ENCODE results near the gene LRRC23.
A peak's percentile ranks its signal among the peaks of the same experiment; 100 is the strongest.

The LRRC23 gene

DNA sequence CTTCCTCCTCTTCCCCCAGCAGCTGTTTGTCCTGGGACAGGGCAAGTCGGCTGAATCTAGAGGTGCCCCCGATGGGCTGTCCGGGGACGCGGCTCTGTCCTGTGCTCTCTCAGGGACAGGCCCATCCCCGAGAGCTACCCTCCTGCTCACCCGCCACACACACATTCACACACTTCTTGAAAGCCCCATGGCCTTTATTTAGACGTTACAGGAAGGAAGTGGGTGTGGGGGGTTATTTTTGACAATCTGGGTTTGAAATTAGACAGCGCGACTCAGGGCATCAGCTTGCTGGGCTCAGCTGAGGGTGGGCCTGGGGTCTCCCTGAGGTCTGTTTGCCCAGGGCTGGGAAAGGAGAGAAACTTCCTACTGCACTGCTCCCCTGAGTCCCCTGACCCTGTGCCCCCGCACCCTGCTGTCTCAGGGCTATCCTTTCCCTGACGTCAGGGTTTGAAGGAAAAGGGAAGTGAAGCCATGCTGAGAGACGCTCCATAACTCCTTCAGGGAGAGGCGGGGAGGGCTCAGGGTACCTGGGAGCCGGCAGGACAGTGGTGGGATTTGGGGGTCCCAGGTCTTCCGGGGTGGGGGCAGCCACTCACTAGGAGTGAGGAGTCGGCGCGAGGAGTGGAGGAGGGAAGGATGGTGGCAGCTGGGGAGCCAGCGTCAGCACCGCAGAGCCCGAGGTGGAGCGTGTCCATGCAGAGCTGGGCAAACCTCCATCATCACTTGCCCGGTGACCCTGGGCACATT lies 54.6 kb downstream of the LRRC23 start:
- no peak for DNase-seq

DNA sequence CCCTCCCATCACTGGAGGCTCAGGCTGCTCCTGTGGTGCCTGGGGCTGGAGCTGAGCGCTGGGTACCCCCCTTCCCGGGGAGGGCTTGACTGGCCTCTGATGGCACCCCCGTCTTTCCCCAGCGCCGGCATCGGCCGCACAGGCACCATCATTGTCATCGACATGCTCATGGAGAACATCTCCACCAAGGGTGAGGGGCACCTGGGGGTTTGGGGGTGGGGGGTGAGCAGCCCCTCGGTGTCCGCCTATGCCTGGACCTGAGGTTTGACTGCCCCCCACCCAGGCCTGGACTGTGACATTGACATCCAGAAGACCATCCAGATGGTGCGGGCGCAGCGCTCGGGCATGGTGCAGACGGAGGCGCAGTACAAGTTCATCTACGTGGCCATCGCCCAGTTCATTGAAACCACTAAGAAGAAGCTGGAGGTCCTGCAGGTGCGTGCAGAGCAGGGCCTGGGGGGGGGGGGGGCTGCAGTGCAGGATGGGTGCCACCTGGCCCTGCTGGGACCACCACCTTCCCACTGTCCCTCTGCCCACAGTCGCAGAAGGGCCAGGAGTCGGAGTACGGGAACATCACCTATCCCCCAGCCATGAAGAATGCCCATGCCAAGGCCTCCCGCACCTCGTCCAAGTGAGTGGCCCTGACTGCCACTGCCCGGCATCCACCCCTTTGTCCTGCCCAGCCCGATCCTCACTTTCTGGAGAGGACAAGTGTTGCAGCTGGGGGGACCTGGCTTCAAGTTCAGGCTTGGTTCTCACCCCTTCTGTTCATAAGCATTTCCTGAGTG lies 55.4 kb downstream of the LRRC23 start:
- DNase-seq: no peak

DNA sequence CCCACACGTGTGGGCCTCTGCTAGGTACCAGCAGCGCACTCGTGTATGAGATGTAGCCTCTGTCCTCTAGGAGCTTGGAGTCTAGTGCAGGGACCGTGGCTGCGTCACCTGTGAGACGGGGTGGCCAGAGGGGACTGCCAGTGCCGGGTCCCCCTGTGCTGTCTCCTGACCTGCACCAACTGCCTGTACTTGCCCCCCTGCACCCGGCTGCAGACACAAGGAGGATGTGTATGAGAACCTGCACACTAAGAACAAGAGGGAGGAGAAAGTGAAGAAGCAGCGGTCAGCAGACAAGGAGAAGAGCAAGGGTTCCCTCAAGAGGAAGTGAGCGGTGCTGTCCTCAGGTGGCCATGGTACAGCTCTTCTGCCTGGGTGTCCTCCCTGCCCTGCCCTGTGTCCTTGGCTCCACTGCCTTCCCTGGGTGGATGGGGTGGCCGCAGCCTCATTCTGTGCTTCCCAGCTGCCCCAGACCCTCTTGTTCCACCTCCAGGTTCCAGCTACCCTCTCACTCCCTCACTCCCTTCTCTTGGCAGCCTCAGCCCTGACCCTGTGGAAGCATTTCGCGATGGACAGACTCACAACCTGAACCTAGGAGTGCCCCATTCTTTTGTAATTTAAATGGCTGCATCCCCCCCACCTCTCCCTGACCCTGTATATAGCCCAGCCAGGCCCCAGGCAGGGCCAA lies 56.1 kb downstream of the LRRC23 start:
- no peak for DNase-seq

DNA sequence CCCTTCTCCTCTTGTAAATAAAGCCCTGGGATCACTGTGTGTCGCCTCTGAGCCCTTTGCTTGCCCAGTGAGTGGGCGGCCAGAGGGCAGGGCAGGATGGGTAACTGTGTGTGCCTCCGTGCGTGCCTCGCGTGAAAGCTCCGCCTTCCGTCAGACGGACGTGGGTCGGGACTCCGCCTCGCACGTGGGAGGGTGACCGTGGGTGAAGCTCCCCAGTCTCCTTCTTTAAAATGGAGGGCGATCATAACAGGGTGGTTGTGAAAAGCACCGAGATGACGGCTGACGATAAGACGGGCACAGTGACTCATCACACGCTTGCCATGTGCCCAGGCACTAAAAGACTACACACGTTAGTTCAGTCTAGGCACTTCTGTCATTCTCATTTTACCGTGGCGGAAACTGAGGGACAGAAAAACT lies 56.7 kb downstream of the LRRC23 start:
- no peak for DNase-seq

DNA sequence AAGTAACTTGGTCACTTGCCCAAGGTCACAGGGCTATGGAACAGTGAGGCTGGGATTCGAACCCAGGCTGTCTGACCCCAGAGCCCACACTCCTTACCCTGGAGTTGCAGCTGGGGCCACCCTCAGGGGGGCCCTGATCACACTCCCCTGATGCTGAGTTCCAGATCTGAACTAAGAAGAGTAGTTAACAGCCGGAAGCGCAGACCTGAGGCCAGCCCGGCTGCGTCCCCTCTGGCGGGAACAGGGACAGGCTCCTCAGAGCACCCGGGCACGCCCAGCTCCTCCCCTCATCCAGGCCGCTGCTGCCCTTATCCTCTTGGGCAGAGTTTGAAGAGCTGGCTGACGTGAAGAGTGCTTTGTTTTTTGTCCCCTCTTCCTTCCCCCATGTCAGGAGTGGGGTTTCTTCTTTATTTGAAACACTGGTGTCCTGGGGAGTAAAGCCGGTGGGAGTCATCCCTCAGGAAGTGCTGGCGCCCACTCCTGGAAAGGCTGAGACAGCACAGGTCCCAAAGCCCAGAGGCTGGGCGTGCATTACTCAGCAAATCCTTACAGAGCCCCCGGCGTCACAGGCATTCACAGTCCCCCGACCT lies 57.2 kb downstream of the LRRC23 start:
- peak; percentile 78 for DNase-seq

DNA sequence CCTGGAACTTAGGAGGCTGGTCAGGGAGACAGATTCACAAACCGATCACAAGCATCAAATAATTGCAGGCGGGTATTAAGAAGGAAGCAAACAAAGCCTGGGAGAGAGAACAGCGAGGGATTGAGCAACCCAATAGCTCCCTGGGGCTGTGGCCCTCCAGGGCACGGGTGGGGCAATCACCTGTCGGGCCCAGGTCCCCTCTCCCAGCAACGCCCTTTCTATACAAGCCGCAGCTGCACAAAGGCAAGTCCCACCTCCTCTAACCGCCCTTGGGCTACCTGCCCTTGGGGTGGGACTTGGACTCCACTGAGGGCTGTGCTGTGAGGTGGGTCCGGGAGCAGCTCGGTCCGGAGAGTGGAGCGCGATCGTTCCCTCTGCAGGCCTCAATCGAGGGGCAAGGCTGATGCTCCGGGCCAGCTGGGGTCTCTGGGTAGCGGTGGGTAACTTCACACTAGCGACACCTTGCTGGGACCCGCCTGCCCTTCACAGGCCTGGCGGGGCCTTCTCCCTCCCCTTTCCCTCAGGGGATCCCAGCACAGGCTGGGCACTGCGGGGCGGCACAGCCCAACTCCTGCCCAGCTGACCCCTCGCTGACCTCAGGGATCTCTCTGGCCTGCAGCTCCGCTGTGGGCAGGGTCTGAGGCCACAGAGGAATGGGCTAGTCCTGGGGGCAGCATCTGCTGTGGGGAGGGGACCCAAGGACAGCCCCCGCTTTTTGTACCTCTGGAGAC lies 57.8 kb downstream of the LRRC23 start:
- DNase-seq: peak; percentile 78

DNA sequence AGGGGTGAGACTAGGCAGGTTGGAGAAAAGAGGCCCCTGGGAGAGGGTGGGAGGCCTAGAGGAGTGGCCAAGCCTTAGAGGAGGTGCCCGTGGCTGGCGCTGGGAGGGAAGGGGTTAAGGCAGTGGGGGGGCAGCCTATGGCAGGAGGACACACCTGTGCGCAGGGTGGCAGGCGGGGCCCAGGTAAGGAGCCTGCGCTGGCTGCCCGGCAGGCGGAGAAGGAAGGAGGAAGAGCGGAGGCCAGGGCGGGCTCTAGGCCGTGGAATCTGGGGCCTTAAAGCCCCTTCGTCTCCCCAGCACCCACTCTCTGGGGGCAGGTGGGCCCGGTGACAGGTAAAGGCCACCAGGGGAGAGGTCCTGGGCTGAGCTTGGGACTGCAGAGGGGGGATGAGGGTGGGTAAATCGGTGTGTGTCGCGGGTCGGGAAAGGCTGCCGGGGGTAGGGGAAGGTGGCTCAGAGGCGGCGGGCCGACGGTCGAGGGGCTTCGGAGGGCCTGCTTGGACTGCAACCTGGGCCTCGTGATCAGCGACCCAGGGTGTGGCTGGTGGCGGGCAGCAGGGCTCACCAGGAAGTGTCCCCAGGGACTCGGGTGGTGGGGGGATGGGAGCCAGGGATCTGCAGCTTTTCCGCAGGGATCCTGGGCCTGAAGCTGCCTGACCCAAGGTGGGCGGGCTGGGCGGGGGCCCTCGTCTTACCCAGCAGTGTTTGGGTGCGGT lies 58.6 kb downstream of the LRRC23 start:
- peak; percentile 67 for DNase-seq

Measured in NCI-H510A treated with DMSO at 0.1 percent for 48 hours (cell line).